Omental fat pad (tissue), 4 donors: ENCODE results near the gene PCDHGA10. TPM values are rescaled to one million over a fixed set of nuclear protein-coding genes. Genes with fewer than 3 reads are reported as not detected.
"Not testable (repeated sequence)": the region's sequence is repeated elsewhere in the genome, so short reads cannot be mapped to it uniquely, and the experiment has no call there.

Source experiments
- ATAC-seq: fragments of 150-250 bp; one replicate; pipeline ENCODE4 v1.9.1; 2016; ENCODE audit warnings: mild to moderate bottlenecking, moderate library complexity; ENCODE audit not compliant: low FRiP score
- DNase-seq: peaks from one replicate; pipeline ENCODE4 v3.0.0-alpha.2; 2019; ENCODE audit warnings: low spot score
- total RNA-seq, 4 donors: library from RNA; depleted of rRNA; stranded (reverse); fragments of >200 nt; gene quantifications; one replicate each; pipeline ENCODE4 v1.1.0, GENCODE V29; 2016
- TF ChIP-seq, protein P1 (sequence below), 3 donors: fragments of 450-650 bp; IDR thresholded peaks; one replicate each; pipeline ENCODE4 v1.5.1; 2016 to 2017; ENCODE audit warnings: antibody characterized with exemption in 3 of 3, mild to moderate bottlenecking in 3 of 3, moderate library complexity in 2 of 3

PCDHGA10 gene
- total RNA-seq, 4 donors from 2014 or later = 5.5 to 14.0 (median 6.8) TPM

DNA sequence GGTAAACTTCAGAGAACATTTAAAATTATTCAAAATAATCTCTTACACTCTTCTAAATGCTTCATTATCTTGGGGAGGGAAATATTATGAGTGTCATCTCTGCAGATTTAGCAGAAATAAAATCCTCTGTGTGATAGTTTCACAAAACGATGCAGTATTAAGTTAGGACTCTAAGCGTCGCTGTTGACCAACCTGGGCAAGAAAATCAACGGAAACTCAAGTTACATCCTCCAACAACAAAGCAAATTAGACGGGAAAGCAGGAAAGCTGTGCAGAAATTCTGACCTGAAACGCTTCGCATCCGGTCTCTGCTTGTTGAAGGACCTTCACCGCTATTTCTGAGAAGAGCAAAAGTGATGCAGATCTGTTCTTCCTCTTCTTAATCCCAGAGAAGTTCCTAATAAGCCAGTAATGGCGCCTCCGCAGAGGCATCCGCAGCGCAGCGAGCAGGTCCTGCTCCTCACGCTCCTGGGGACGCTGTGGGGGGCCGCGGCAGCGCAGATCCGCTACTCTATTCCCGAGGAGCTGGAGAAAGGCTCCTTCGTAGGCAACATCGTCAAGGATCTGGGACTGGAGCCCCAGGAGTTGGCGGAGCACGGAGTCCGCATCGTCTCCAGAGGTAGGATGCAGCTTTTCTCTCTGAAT is 39.0 kb upstream of the PCDHGA10 start, which contains the start of gene PCDHGA6:
Gene PCDHGA6, plus strand, starts transcription at position 219 of the 645 bp plus-strand sequence. Its CDS starts 193 bp downstream, at position 412.
- TF ChIP-seq, protein P1, sequence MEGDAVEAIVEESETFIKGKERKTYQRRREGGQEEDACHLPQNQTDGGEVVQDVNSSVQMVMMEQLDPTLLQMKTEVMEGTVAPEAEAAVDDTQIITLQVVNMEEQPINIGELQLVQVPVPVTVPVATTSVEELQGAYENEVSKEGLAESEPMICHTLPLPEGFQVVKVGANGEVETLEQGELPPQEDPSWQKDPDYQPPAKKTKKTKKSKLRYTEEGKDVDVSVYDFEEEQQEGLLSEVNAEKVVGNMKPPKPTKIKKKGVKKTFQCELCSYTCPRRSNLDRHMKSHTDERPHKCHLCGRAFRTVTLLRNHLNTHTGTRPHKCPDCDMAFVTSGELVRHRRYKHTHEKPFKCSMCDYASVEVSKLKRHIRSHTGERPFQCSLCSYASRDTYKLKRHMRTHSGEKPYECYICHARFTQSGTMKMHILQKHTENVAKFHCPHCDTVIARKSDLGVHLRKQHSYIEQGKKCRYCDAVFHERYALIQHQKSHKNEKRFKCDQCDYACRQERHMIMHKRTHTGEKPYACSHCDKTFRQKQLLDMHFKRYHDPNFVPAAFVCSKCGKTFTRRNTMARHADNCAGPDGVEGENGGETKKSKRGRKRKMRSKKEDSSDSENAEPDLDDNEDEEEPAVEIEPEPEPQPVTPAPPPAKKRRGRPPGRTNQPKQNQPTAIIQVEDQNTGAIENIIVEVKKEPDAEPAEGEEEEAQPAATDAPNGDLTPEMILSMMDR (IDR thresholded peaks at IDR 0.05) = no peak
- DNase-seq (no peak), ATAC-seq (no peak)

DNA sequence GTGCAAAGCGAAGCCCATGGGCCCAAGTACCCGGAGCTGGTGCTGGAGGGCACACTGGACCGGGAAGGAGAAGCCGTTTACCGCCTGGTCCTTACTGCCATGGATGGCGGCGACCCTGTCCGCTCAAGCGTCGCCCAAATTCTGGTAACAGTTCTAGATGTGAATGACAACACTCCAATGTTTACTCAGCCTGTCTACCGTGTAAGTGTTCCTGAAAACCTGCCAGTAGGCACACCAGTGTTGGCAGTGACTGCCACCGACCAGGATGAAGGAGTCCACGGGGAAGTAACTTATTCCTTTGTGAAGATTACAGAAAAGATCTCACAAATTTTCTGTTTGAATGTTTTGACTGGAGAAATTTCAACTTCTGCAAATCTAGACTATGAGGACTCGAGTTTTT is 38.2 kb upstream of the PCDHGA10 start:
- ATAC-seq (no peak), DNase-seq (no peak)
- TF ChIP-seq, protein P1 (IDR thresholded peaks at IDR 0.05) = no peak

GRCh38 chr5:141375444-141376155 is 37.2 kb upstream of the PCDHGA10 start:
- not testable (repeated sequence) for ATAC-seq, DNase-seq

DNA sequence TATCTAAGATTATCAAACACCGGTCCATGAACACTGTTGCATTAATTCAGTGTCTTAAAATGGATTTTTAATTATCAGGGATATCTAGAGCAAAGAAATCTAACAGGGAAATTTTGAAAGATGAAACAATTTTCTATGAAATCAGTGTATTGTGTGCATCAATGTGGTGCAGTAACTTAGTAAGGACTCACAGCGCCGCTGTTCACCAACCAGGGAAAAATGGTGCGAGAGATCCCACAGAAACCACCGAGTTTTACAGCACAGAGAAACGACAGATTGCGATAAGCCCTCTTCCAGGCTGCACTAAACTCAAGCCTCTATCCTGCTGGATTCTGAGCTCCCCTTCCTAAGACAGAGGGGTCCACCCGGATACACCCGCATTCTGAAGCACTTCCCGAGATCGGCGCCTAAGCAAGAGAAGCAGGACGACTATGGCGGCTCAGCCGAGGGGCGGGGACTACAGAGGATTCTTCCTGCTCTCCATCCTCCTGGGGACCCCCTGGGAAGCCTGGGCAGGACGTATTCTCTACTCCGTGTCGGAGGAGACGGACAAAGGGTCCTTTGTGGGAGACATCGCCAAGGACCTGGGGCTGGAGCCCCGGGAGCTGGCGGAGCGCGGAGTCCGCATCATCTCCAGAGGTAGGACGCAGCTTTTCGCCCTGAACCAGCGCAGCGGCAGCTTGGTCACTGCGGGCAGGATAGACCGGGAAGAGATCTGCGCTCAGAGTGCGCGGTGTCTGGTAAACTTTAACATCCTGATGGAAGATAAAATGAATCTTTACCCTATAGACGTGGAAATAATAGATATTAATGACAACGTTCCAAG is 30.1 kb upstream of the PCDHGA10 start, which contains the start of gene PCDHGA7:
Gene PCDHGA7, plus strand, starts transcription at position 274 of the 826 bp plus-strand sequence. Its CDS starts 158 bp downstream, at position 432.
- no peak for DNase-seq
- ATAC-seq = no peak
- TF ChIP-seq, protein P1 (IDR thresholded peaks at IDR 0.05) = no peak

GRCh38 chr5:141383345-141383744 is 29.4 kb upstream of the PCDHGA10 start:
- ATAC-seq (no peak), DNase-seq (no peak)
- TF ChIP-seq, protein P1 (IDR thresholded peaks at IDR 0.05) = no peak

DNA sequence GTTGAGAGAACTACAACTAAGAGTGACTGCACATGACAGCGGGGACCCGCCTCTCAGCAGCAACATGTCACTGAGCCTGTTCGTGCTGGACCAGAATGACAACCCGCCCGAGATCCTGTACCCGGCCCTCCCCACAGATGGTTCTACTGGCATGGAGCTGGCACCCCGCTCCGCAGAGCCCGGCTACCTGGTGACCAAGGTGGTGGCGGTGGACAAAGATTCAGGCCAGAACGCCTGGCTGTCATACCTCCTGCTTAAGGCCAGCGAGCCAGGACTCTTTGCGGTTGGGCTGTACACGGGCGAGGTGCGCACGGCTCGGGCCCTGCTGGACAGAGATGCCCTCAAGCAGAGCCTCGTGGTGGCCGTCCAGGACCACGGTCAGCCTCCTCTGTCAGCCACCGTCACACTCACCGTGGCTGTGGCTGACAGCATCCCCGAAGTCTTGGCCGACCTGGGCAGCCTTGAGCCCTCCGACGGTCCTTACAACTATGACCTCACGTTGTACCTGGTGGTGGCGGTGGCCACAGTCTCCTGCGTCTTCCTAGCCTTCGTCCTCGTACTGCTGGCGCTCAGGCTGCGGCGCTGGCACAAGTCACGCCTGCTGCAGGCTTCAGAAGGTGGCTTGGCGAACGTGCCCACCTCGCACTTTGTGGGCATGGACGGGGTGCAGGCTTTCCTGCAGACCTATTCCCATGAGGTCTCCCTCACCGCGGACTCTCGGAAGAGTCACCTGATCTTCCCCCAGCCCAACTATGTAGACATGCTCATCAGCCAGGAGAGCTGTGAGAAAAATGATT is 28.1 kb upstream of the PCDHGA10 start:
- ATAC-seq (no peak), DNase-seq (no peak)
- TF ChIP-seq, protein P1 (IDR thresholded peaks at IDR 0.05) = no peak

DNA sequence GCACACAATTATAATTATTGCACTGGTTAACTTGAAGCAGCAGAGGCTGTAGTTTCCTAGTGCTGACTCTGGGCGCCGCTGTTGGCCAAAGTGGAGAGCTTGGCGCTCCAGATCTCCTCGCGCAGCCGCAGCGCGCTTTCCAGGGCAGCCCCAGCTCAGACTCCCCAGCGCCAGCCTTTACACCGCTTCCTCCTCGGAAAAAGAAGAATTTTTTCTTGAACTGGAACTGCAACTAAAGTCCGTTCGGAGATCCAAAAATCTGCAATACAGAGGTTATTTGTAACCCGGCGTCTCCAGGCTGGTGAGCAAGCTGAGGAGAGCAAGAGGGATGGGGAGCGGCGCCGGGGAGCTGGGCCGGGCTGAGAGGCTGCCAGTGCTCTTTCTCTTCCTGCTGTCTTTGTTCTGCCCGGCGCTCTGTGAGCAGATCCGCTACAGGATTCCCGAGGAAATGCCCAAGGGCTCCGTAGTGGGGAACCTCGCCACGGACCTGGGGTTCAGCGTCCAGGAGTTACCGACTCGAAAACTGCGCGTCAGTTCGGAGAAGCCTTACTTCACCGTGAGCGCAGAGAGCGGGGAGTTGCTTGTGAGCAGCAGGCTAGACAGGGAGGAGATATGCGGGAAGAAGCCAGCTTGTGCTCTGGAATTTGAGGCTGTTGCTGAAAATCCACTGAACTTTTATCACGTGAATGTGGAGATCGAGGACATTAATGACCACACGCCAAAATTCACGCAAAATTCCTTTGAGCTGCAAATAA is 25.1 kb upstream of the PCDHGA10 start, which contains the start of gene PCDHGB4:
Gene PCDHGB4, plus strand, starts transcription at position 142 of the 755 bp plus-strand sequence. Its CDS starts 187 bp downstream, at position 329.
- ATAC-seq, DNase-seq: not testable (repeated sequence)
